H1 (cell line): ENCODE results near the gene DPY19L1. TPM values are rescaled to one million over a fixed set of nuclear protein-coding genes. Genes with fewer than 3 reads are reported as not detected.
"Not testable (repeated sequence)": the region's sequence is repeated elsewhere in the genome, so short reads cannot be mapped to it uniquely, and the experiment has no call there.

Experiments
- CTCF ChIA-PET: fragments of 300-600 bp; sonication (Branson Sonifier 250); formaldehyde crosslinking; loops from one replicate; lab custom pipeline; 2021; ENCODE audit not compliant: partially characterized antibody; lab: Charles Lee
- POLR2A ChIA-PET: fragments of 300-600 bp; sonication (Branson Sonifier 250); formaldehyde crosslinking; loops from one replicate; lab custom pipeline; 2021; ENCODE audit warnings: inconsistent platforms; ENCODE audit not compliant: partially characterized antibody; lab: Charles Lee
- DNase-seq, 2 experiments: peaks; one replicate each; pipeline versions ENCODE4 v3.0.0 to v3.0.0-alpha.2; 2010 to 2022; ENCODE audit warnings: low spot score in 2 of 2, low read depth in 1 of 2, mixed read lengths in 1 of 2
- FAIRE-seq: peaks from 2 replicates; lab custom pipeline; 2011; peaks lifted over from hg19 to GRCh38; lab: Jason Lieb, UNC
- H2AFZ ChIP-seq: 2 replicates; pipeline ENCODE4 v1.8.1; 2012; ENCODE audit warnings: low read length, inconsistent platforms
- H2AK5ac ChIP-seq: 2 replicates; pipeline ENCODE4 v1.6.1; 2013; ENCODE audit warnings: low read depth, low read length
- H2BK120ac ChIP-seq: replicated peaks from 2 replicates; pipeline ENCODE3; 2013; ENCODE audit warnings: low read depth, low read length, inconsistent platforms
- H2BK12ac ChIP-seq: 2 replicates; pipeline ENCODE4 v1.6.1; 2013; ENCODE audit warnings: low read depth, low read length
- H2BK15ac ChIP-seq: 2 replicates; pipeline ENCODE4 v1.6.1; 2013; ENCODE audit warnings: low read length
- H2BK20ac ChIP-seq: 2 replicates; pipeline ENCODE4 v1.6.1; 2013; ENCODE audit warnings: low read length
- H2BK5ac ChIP-seq: 2 replicates; pipeline ENCODE4 v1.6.1; 2013; ENCODE audit warnings: low read depth, low read length
- H3K14ac ChIP-seq: 2 replicates; pipeline ENCODE4 v1.6.1; 2013; ENCODE audit warnings: inconsistent platforms; ENCODE audit not compliant: insufficient read length
- H3K18ac ChIP-seq: 2 replicates; pipeline ENCODE4 v1.6.1; 2013; ENCODE audit warnings: low read length; ENCODE audit errors: extremely low read depth
- H3K23ac ChIP-seq: 2 replicates; pipeline ENCODE4 v1.6.1; 2013; ENCODE audit warnings: inconsistent platforms; ENCODE audit not compliant: insufficient read length
- H3K23me2 ChIP-seq: 2 replicates; pipeline ENCODE4 v1.6.1; 2013; ENCODE audit warnings: low read depth, low read length
- H3K27ac ChIP-seq: 2 replicates; pipeline ENCODE4 v1.6.1; 2011; ENCODE audit warnings: low read depth, low read length, inconsistent platforms
- H3K27me3 ChIP-seq, 4 experiments: replicated peaks in 1 of 4; 1 replicate in 1 of 4; 2 replicates in 3 of 4; pipeline versions ENCODE4 v1.6.1 to v1.8.1; 2011 to 2013; ENCODE audit warnings: low read length in 3 of 4, mild to moderate bottlenecking in 3 of 4, inconsistent platforms in 2 of 4, mixed read lengths in 2 of 4, moderate library complexity in 1 of 4; ENCODE audit not compliant: control insufficient read depth in 3 of 4, insufficient read depth in 3 of 4; ENCODE audit errors: extremely low read depth in 1 of 4
- H3K36me3 ChIP-seq, 4 experiments: 2 replicates each; pipeline versions ENCODE4 v1.6.1 to v1.8.1; 2011 to 2013; ENCODE audit warnings: mild to moderate bottlenecking in 4 of 4, low read length in 3 of 4, moderate library complexity in 2 of 4, control low read depth in 1 of 4, inconsistent platforms in 1 of 4; ENCODE audit not compliant: insufficient read depth in 4 of 4, control insufficient read depth in 2 of 4
- H3K4ac ChIP-seq: replicated peaks from 2 replicates; pipeline ENCODE3; 2013; ENCODE audit warnings: low read length, low read depth, mixed read lengths, inconsistent platforms; ENCODE audit not compliant: insufficient read length
- H3K4me1 ChIP-seq, 4 experiments: replicated peaks in 1 of 4; 1 replicate in 1 of 4; 2 replicates in 3 of 4; pipeline versions ENCODE4 v1.6.1 to v1.8.1; 2011 to 2013; ENCODE audit warnings: low read length in 3 of 4, inconsistent platforms in 2 of 4, mixed read lengths in 1 of 4; ENCODE audit not compliant: insufficient read depth in 4 of 4, control insufficient read depth in 3 of 4
- H3K4me2 ChIP-seq, 2 experiments: 2 replicates each; pipeline versions ENCODE4 v1.6.1 to v1.8.1; 2011 to 2013; ENCODE audit warnings: low read depth in 2 of 2, low read length in 2 of 2, control low read depth in 1 of 2, inconsistent platforms in 1 of 2, mild to moderate bottlenecking in 1 of 2; ENCODE audit not compliant: insufficient read depth in 1 of 2
- H3K4me3 ChIP-seq, 4 experiments: fragments of 200-600, 300-600 bp in 1 of 4; sonication (generic), shearing (Covaris generic), sonication (Bioruptor Twin) in 1 of 4; 2 replicates each; pipeline versions ENCODE4 v1.5.1 to v1.8.1; 2011 to 2016; ENCODE audit warnings: low read length in 4 of 4, low read depth in 3 of 4, control low read depth in 2 of 4, inconsistent platforms in 2 of 4, mild to moderate bottlenecking in 2 of 4, mixed read lengths in 1 of 4, moderate library complexity in 1 of 4; ENCODE audit not compliant: insufficient read depth in 2 of 4; ENCODE audit errors: extremely low read depth in 1 of 4
- H3K56ac ChIP-seq: replicated peaks from 2 replicates; pipeline ENCODE3; 2013; ENCODE audit warnings: low read depth, mild to moderate bottlenecking, mixed read lengths, low read length, inconsistent platforms; ENCODE audit not compliant: insufficient read length
- H3K79me1 ChIP-seq: 2 replicates; pipeline ENCODE4 v1.6.1; 2013; ENCODE audit warnings: low read depth, low read length, control low read depth
- H3K79me2 ChIP-seq, 2 experiments: 2 replicates each; pipeline versions ENCODE4 v1.6.1 to v1.8.1; 2012 to 2013; ENCODE audit warnings: low read length in 2 of 2, mild to moderate bottlenecking in 2 of 2, inconsistent platforms in 1 of 2; ENCODE audit not compliant: insufficient read depth in 2 of 2, control insufficient read depth in 1 of 2
- H3K9ac ChIP-seq, 4 experiments: replicated peaks in 1 of 4; 1 replicate in 1 of 4; 2 replicates in 3 of 4; pipeline versions ENCODE4 v1.6.1 to v1.8.1; 2011 to 2013; ENCODE audit warnings: low read depth in 3 of 4, low read length in 3 of 4, control low read depth in 2 of 4, mild to moderate bottlenecking in 2 of 4, moderate library complexity in 2 of 4, inconsistent platforms in 1 of 4; ENCODE audit errors: extremely low read depth in 1 of 4
- H3K9me3 ChIP-seq, 2 experiments: 2 replicates each; pipeline versions ENCODE4 v1.6.1 to v1.8.1; 2012 to 2013; ENCODE audit warnings: mild to moderate bottlenecking in 2 of 2, moderate library complexity in 2 of 2, control low read depth in 1 of 2, inconsistent platforms in 1 of 2, low read depth in 1 of 2, low read length in 1 of 2, mixed read lengths in 1 of 2; ENCODE audit not compliant: insufficient read depth in 2 of 2
- H4K20me1 ChIP-seq, 2 experiments: replicated peaks in 1 of 2; 2 replicates each; pipeline versions ENCODE3 to v1.8.1; 2011 to 2013; ENCODE audit warnings: inconsistent platforms in 2 of 2, low read length in 2 of 2, mild to moderate bottlenecking in 1 of 2; ENCODE audit not compliant: insufficient read depth in 2 of 2, control insufficient read depth in 1 of 2
- H4K5ac ChIP-seq: 2 replicates; pipeline ENCODE4 v1.6.1; 2013; ENCODE audit warnings: low read length, low read depth, mixed read lengths, inconsistent platforms; ENCODE audit not compliant: insufficient read length
- H4K8ac ChIP-seq: 2 replicates; pipeline ENCODE4 v1.8.0; 2013; ENCODE audit warnings: mild to moderate bottlenecking, moderate library complexity, low read length, inconsistent platforms; ENCODE audit not compliant: insufficient read depth; ENCODE audit errors: extremely low read depth
- H4K91ac ChIP-seq: replicated peaks from 2 replicates; pipeline ENCODE3; 2013; ENCODE audit warnings: low read length, mixed read lengths, inconsistent platforms; ENCODE audit not compliant: insufficient read length
- WGBS, 2 experiments: shearing (Covaris generic) in 1 of 2; methylation state at CpG; one replicate each; pipeline versions ENCODE4 v1.1.6 to v1.1.7; 2013 to 2015; ENCODE audit warnings: low lambda C conversion rate in 2 of 2, mixed read lengths in 2 of 2, inconsistent platforms in 1 of 2, low coverage in 1 of 2, missing lambda C conversion rate in 1 of 2; ENCODE audit not compliant: insufficient replicate concordance in 2 of 2, insufficient coverage in 1 of 2, insufficient read length in 1 of 2; ENCODE audit errors: extremely low coverage in 1 of 2, missing lambda C conversion rate in 1 of 2; 5-methylcytosine and 5-hydroxymethylcytosine counted together
- polyA plus RNA-seq, 7 experiments: library from polyadenylated mRNA; depleted of rRNA in 3 of 7; stranded (reverse) in 5 of 7; unstranded in 2 of 7; fragments of >200 nt in 5 of 7; fragments of 200-250 nt in 2 of 7; gene quantifications; 1 replicate in 5 of 7; 2 replicates in 1 of 7; 4 replicates in 1 of 7; pipeline versions ENCODE4 v1.2.1 to v1.2.3, GENCODE V29; 2011 to 2013; ENCODE audit warnings: missing spikeins in 2 of 7, mixed read lengths in 2 of 7
- total RNA-seq: library from RNA; stranded (reverse); fragmentation: NEBNext Ultra II Directional; extraction: Animal tissue kit (Norgen Biotek cat#: 25700); gene quantifications from 2 replicates; pipeline ENCODE4 v1.2.1, GENCODE V29; 2021

DPY19L1 gene
- total and polyA plus RNA-seq, 2 of the 8 experiments (the other 6 are each of a cell fraction or from before 2014, with no cell fraction given): 14.1 to 23.3 TPM

GRCh38 chr7:34918198-34918861 lies 119.0 kb downstream of the DPY19L1 start:
- DNase-seq, H3K79me1 ChIP-seq, H3K9me3 ChIP-seq, H2BK120ac ChIP-seq, H3K4me1 ChIP-seq, H3K4me2 ChIP-seq, H2AFZ ChIP-seq, H3K23ac ChIP-seq, H2BK20ac ChIP-seq, H3K27ac ChIP-seq, H3K56ac ChIP-seq, H3K23me2 ChIP-seq, H4K20me1 ChIP-seq, H4K5ac ChIP-seq, H2BK5ac ChIP-seq, POLR2A ChIA-PET, H3K4ac ChIP-seq, H3K27me3 ChIP-seq, H2BK12ac ChIP-seq, H3K36me3 ChIP-seq, H4K8ac ChIP-seq, H2AK5ac ChIP-seq, H2BK15ac ChIP-seq, H3K9ac ChIP-seq, H4K91ac ChIP-seq, H3K14ac ChIP-seq, H3K79me2 ChIP-seq, H3K4me3 ChIP-seq, H3K18ac ChIP-seq: not testable (repeated sequence)
- FAIRE-seq: peak; percentile 7
- CTCF ChIA-PET: interaction anchor here (3.5 kb wide), 1 partner anchor 10 kb away, joined by 13 read pairs; no protein-coding TSS in a partner anchor
- 75% methylated on average over 4 of the region's 6 CpGs; no CpG with 5 or more reads in 1 of the 2 experiments for WGBS, 2 experiments

GRCh38 chr7:34917515-34917914 lies 119.8 kb downstream of the DPY19L1 start:
- FAIRE-seq, H3K56ac ChIP-seq, H4K8ac ChIP-seq, H4K5ac ChIP-seq, H2BK12ac ChIP-seq, H3K18ac ChIP-seq, H2BK120ac ChIP-seq, H2AK5ac ChIP-seq, H2AFZ ChIP-seq, H3K4me2 ChIP-seq, H2BK15ac ChIP-seq, H3K79me2 ChIP-seq, H3K79me1 ChIP-seq, H3K23me2 ChIP-seq, H3K9me3 ChIP-seq, H3K14ac ChIP-seq, H3K9ac ChIP-seq, H3K36me3 ChIP-seq, H4K91ac ChIP-seq, H2BK5ac ChIP-seq, H4K20me1 ChIP-seq, H3K27me3 ChIP-seq, H3K27ac ChIP-seq, H3K23ac ChIP-seq, H3K4ac ChIP-seq, H3K4me3 ChIP-seq, H3K4me1 ChIP-seq, H2BK20ac ChIP-seq, DNase-seq: not testable (repeated sequence)
- CTCF ChIA-PET: interaction anchor here (3.5 kb wide), 1 partner anchor 11 kb away, joined by 13 read pairs; no protein-coding TSS in a partner anchor
- POLR2A ChIA-PET: interaction anchor here (1.1 kb wide), 1 partner anchor 13 kb away, joined by 4 read pairs; no protein-coding TSS in a partner anchor
- WGBS, 2 experiments: 89% methylated on average over 4 of the region's 4 CpGs; no CpG with 5 or more reads in 1 of the 2 experiments
